Stimulated activated CD4-positive, alpha-beta T cell treated with anti-CD3 and anti-CD28 coated beads, Interleukin-12 subunit alpha, Interleukin-12 subunit beta, amount 100 ng/mL, for 24 hours (primary cell): ENCODE data around the gene LPAR5.
"Not testable (repeated sequence)": the region's sequence is repeated elsewhere in the genome, so short reads cannot be mapped to it uniquely, and the experiment has no call there.

Source experiments
- DNase-seq, 2 experiments: peaks; one replicate each; pipeline ENCODE4 v3.0.0-alpha.2; 2020; ENCODE audit warnings: low read depth in 2 of 2

The LPAR5 gene

GRCh38 chr12:6606331-6607131 is 29.2 kb downstream of the LPAR5 start:
- DNase-seq, result peak in 1 of 2 experiments; percentile 46

DNA sequence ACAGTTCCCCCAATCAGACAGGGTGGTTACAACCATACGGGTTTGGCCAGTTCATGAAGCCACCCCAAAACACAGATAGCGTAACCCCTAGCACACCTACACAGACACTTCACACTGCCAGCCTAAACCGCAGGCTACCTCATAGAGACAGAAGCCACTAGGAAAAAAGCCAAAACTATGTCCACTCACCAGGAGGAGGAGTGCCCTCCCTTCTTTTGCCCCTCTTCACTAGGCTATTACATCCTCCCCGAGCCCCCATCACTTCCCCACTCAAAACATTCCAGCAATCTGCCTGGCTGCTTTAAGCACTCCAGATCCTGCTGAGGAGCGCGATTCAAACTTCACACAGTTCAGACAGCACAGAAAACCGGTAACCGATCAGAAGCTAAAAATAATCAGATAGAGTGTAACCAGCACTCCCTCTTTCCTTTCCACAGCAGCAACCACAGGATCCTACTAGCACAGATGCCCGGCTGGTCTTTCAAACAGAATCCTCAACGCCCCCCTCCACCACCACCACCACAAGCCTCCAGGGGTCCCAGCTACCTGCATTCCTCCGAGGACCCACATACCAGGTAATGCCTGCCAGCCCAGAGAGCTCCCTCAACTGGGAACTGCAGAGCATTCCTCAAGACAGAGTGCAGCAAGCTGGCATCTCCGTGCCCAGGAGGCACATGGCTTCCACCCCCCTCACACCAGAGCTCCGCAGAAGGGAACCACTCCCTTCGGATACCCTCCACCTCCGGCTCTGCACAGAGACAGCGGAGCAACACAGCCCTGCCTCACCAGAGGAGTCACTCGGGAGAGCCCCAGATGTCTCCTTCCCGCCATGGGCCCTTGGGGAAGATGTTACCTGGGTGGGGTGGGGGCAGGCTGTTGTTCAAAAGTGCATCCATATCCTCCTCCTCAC is 30.1 kb downstream of the LPAR5 start:
- DNase-seq, result no peak

GRCh38 chr12:6604259-6605029 is 31.3 kb downstream of the LPAR5 start:
- no peak for DNase-seq

- no peak for DNase-seq
These were observed 32.6 kb downstream of the LPAR5 start for GRCh38 chr12:6603095-6603567.

DNA sequence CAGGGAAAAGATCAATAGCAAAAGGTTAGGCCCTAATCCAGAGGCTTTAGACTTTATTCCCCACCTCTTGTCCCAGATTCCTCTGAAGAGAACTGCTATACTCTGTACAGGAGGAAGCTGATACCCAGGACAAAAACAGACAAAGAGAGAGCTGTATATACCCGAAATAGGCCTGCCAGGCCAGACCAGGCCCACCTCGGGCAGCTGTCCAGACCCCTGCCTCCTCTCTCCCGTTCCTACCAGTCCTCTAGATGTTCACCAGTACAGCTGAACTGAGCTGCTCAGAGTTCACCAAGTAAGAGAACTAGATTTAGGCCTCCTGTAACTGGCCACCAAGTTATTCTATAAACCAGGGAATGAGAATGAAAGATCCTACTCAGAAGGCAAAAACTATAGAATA is 33.2 kb downstream of the LPAR5 start:
- no peak for DNase-seq

DNA sequence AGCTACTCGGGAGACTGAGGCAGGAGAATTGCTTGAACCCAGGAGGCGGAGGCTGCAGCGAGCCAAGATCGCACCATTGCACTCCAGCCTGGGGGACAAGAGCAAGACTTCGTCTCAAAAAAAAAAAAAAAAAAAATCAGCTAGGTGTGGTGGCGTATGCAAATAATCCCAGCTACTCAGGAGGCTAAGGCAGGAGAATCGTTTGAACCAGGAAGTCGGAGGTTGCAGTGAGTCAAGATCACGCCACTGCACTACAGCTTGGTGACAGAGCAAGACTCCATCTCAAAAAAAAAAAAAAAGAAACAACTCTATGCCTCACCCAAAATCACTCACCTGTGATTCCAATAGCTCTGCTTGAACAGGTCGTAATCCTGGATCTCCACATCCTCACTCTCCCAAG is 40.1 kb downstream of the LPAR5 start:
- DNase-seq, result not testable (repeated sequence)

DNA sequence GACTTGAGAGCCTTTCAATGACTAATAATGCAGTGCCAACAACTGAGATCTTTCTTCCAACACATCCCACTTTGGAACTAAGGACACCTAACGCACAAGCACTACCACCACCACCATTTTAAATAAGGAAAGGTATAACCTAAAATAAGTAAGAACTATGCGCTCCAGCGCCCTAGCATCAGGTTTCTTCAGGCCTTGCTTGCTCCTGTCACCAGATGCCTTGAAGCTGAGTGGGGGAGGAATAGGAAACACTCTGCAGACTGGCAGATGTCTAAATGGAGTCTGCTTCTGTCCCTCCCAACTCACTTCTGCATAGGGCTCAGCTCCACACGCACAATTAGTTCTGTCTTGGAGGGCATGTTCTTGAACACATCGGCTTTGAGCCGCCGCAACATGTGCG is 43.7 kb downstream of the LPAR5 start:
- no peak for DNase-seq

DNA sequence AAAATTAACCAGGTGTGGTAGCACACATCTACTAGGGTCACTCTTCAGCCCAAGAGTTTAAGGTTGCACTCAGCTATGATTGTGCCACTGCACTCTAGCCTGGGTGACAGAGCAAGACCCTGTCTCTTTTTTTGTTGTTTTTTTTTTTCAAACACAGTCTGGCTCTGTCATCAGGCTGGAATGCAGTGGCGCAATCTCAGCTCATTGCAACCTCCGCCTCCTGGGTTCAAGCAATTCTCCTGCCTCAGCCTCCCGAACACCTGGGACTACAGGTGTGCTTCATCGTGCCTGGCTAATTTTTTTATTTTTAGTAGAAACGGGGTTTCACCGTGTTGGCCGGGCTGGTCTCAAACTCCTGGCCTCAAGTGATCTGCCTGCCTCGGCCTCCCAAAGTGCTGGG is 49.2 kb downstream of the LPAR5 start:
- not testable (repeated sequence) for DNase-seq

- DNase-seq, result no peak
These were observed 51.5 kb downstream of the LPAR5 start for GRCh38 chr12:6584293-6584692.

GRCh38 chr12:6582959-6583358 is 52.8 kb downstream of the LPAR5 start:
- no peak for DNase-seq

- DNase-seq, result no peak
These were observed 53.6 kb downstream of the LPAR5 start for GRCh38 chr12:6582196-6582595.

- DNase-seq, result no peak
These were observed 60.1 kb downstream of the LPAR5 start for GRCh38 chr12:6575648-6576047.

GRCh38 chr12:6574576-6575295 is 61.0 kb downstream of the LPAR5 start:
- no peak for DNase-seq

- no peak for DNase-seq
These were observed 62.8 kb downstream of the LPAR5 start for GRCh38 chr12:6573001-6573400.

GRCh38 chr12:6570264-6570887 is 65.4 kb downstream of the LPAR5 start:
- DNase-seq, result no peak

DNA sequence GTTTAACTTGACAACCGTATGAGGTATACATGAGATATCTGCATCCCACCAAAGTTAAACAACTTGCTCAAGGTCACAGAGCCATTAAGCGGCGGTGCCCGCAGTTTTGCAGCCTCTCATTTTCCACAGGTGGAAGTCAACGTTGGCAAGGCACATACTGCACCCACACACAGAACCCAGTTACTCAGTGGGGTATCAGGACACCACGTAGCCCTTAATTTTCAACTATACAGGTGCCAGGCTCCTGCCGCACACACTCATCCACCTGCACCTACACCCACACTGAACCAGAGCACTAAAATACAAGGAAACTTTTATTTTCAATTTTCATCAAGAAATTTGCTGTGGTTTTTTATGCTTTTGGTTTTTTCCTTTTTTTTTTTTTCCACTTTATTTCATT is 66.0 kb downstream of the LPAR5 start:
- DNase-seq, result no peak

DNA sequence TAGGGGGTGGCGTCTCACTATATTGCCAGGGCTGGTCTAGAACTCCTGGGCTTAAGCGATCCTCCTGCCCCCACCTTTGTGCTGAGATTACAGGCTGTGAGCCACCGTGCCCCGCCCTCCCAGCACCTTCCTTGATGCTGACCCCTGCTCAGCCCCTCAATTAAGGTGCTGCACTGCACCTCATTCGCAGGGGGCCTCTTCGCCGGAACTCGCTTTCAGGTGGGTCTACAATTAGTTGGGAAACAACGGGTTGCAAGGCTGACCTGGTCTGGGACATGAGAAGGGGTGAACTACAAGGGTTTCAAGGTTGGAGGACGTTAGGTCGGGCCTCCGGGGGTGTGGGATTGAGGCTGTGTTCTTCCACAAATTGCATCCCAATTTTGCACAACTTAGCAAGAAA is 66.4 kb downstream of the LPAR5 start:
- DNase-seq, result no peak
